Stimulated activated CD4-positive, alpha-beta T cell treated with anti-CD3 and anti-CD28 coated beads, TNF-alpha, amount 100 ng/mL, for 4 hours (primary cell): ENCODE measurements around the gene COQ8B.
"Not testable (repeated sequence)": the region's sequence is repeated elsewhere in the genome, so short reads cannot be mapped to it uniquely, and the experiment has no call there.

Experiments
- DNase-seq, 3 experiments: peaks; one replicate each; pipeline ENCODE4 v3.0.0-alpha.2; 2020; ENCODE audit warnings: low read depth in 3 of 3

COQ8B gene

GRCh38 chr19:40668991-40669614 is 47.6 kb downstream of the COQ8B start:
- DNase-seq: no peak

- no peak for DNase-seq
Measured at GRCh38 chr19:40667602-40668001, 49.1 kb downstream of the COQ8B start.

DNA sequence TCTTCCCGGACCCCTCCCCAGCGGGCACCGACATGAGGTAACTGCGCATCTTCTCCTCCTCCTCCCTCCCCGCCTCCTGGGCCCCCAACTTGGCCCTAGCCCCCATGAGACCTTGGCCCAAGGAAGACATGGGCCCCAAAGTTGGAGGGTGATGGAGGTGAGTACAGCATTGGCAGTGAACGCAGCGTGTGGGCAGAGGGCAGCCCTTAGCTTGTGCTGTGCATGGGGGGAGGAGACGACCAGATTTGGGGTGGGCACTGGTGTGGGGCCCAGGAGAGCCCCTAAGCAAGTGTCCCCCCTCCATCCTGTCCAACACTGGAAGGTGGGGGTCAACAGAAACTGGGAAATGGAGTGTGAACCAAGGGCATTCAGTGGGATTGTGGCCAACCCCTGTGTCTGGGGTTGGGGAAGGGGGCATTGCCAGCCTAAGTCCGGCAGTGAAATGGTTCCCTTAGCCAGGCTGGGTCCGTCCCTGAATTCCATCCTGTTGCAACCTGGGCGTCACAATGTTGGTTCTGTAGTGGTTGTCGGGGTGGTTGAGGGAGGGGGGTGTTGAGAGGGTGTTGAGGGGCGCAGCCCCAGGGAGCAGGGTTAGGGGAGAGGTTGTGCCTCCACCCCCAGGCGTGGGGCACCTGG is 49.8 kb downstream of the COQ8B start:
- no peak for DNase-seq

DNA sequence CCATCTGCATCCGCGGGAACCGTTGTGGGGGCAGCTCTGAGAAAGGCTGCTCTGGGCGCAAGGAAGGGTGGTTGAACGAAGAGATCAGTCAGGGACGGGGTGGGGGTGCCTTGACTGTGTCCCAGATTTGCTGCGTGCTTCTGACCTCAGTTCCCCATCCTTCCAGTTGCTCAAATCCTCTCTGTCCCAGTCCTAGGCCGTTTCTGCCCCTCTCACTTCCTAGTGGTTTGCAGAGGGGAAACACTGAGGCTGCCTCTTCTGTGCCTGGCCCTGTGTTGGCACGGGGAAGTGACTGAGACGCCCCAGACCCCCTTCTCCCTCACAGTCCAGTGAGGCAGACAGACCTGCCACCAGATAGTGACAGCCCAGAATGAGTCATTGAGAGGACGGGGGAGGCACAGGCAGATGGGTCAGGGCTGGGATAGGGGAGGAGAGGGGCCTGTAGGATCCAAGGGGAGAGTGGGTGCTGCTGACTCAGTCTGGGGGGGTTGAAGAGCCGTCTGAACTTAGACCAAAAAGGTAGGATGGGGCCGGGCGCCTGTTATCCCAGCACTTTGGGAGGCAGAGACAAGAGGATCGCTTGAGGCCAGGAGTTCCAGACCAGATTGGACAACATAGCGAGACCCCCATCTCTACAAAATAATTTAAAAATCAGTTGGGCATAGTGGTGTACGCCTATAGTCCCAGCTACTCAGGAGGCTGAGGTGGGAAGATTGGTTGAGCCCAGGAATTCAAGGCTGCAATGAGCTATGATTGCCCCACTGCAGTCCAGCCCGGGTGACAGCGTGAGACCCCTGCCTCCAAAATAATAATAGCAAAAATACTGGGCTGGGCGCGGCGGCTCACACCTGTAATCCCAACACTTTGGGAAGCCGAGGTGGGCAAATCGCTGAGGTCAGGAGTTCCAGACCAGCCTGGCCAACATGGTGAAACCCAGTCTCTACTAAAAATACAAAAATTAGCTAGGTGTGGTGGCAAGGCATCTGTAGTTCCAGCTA is 52.7 kb downstream of the COQ8B start:
- no peak for DNase-seq

DNA sequence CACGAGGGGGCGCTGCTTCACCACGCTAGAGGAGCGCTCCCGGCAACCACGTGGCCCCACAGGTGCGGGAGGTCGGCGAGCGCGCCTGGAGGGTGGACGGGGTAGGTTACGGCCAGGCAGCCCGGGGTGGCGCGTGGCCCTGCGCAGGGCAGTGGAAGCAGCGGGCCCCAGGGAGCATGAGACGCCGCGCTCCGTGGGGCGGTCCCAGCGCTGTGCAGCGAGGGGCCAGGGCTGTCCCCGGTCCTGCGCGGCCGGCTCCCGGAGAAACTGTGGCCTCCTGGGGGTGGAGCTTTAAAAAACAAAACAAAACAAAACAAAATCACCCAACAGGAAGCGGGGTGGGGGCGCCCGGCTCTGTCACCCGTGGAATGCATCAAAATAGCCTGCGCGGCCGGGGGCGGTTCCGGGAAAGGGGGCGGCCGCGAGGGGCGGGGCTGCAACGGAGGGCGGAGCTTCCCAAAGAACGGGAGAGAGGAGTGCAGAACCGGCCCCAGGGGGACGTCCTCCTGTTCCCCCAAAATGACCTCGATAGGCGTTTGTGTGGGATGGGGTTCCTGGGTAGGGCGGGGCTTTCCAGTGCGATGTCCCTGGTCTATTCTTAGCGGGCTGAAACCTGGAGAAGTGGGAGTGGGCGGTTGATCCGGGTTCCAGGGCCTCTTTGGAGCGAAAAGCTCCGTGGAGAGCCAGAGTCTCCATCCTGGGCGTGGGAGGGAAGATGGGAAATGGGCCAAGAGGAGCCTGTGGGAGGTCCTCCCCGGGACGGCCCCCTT is 53.6 kb downstream of the COQ8B start:
- peak; percentile 83 to 95 (median 91) for DNase-seq

GRCh38 chr19:40661616-40662015 is 55.1 kb downstream of the COQ8B start:
- DNase-seq: no peak

GRCh38 chr19:40659566-40659965 is 57.1 kb downstream of the COQ8B start:
- DNase-seq: no peak

DNA sequence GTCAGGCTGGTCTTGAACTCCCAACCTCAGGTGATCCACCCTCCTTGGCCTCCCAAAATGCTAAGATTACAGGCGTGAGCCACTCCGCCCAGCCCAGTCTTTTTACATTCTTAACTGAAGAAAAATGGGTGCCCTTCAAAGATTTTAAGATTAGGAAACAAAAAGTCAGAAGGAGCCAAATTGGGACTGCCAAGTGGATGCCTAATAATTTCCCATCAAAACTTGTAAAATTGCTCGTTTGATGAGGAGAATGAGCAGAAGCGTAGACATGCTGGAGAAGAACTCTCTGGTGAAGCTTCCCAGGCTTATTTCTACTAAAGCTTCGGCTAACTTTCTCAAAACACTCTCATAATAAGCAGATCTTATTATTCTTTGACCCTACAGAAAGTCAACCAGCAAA is 57.6 kb downstream of the COQ8B start:
- DNase-seq: no peak

DNA sequence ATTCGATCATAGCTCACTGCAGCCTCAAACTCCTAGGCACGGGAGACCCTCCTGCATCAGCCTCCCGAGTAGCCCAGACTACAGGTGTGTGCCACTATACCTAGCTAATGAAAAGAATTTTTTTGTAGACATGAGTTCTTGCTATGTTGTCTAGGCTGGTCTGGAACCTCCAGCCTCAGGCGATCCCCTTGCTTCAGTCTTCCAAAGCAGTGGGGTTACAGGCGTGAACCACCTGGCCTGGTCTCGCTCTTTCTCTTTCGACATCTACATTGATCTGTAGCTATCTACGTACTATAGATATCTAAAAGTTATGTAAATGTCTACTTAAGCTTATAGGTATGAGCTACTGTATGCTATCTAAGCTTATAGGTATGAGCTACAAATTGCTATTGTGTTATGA is 58.7 kb downstream of the COQ8B start:
- no peak for DNase-seq

GRCh38 chr19:40655684-40656083 is 61.0 kb downstream of the COQ8B start:
- DNase-seq: not testable (repeated sequence)

DNA sequence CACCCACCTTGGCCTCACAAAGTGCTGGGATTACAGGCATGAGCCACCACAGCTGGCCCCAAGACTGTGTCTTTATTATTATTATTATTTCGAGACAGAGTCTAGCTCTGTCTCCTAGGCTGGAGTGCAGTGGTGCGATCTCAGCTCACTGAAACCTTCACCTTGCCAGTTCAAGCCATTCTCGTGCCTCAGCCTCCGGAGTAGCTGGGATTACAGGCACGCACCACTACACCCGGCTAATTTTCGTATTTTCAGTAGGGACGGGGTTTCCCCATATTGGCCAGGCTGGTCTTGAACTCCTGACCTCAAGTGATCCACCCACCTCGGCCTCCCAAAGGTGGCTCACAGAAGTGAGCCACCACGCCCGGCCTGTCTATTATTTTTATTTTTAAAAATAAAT is 64.4 kb downstream of the COQ8B start:
- DNase-seq: not testable (repeated sequence)

- DNase-seq: no peak
Measured at GRCh38 chr19:40650749-40651305, 65.9 kb downstream of the COQ8B start.

GRCh38 chr19:40649903-40650675 is 66.6 kb downstream of the COQ8B start:
- DNase-seq: not testable (repeated sequence)

DNA sequence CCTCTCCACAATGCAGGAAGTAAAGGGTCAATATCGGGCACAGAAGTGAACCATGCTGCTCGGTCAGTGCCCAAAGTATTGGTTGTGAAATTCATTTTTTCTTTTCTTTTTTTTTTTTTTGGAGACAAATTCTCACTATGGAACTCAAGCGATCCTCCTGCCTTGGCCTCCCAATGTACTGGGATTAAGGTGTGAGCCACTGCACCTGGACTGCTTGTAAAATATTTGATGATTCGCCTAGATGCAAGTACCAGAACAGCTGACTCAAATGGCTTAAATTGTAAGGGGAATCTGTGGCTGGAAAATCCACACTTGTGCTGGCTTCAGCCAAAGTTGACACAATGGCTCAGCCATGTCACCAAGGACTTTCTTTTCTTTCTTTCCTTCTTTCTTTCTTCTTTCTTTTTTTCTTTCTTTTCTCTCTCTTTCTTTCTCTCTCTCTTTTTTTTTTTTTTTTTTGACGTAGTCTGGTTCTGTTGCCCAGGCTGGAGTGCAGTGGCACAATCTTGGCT is 69.9 kb downstream of the COQ8B start:
- no peak for DNase-seq

- no peak for DNase-seq
Measured at GRCh38 chr19:40642757-40643305, 73.9 kb downstream of the COQ8B start.

GRCh38 chr19:40642051-40642706 is 74.5 kb downstream of the COQ8B start:
- DNase-seq: no peak
